ENCODE results near the gene KIAA1328. TPM values are rescaled to one million over a fixed set of nuclear protein-coding genes. Genes with fewer than 3 reads are reported as not detected.

The KIAA1328 gene
- total and polyA plus RNA-seq, 9 of the 15 experiments (the other 6 are each of a cell fraction or from before 2014, with no cell fraction given) = 4.0 to 8.6 (median 7.4) TPM

GRCh38 chr18:37272226-37272625 lies 443.3 kb downstream of the KIAA1328 start (continued):
- no peak for TF ChIP-seq PBX2 (CRISPR knock-in tag; IDR thresholded peaks at IDR 0.05; ENCODE audit: low read depth)
- 0 out of 2 replicates have a peak, but pooled peaks have one; percentile 15 for TF ChIP-seq PBX2 (tag; conservative IDR thresholded peaks at IDR 0.05; ENCODE audit: low read depth)
- TF ChIP-seq ZBED1 (IDR thresholded peaks at IDR 0.05) = no peak
- TF ChIP-seq ZNF766 (CRISPR knock-in tag; conservative IDR thresholded peaks at IDR 0.05) = no peak
- no peak for TF ChIP-seq VEZF1 (CRISPR knock-in tag; IDR thresholded peaks at IDR 0.05)
- TF ChIP-seq ZZZ3 (IDR thresholded peaks at IDR 0.05) = no peak
- TF ChIP-seq ZNF263 (CRISPR knock-in tag; IDR thresholded peaks at IDR 0.05; ENCODE audit: borderline replicate concordance) = no peak

- POLR2A ChIA-PET = interaction anchor here (0.6 to 1.8 kb wide), 2 partner anchors 13 to 348 kb away, joined by 3 to 5 read pairs; no protein-coding TSS in a partner anchor
- intact Hi-C loops (cut with micrococcal nuclease) (no loop called here), in situ Hi-C loops (cut with MboI) (no loop called here)
- H3K9me1 ChIP-seq (ENCODE audit: control insufficient read depth, insufficient read depth, low read length) = no peaks in the 10 kb centered on the region
- H3K9ac ChIP-seq (ENCODE audit: insufficient read depth in 1 of 2, low read depth in 2 of 2, low read length in 2 of 2) = no peak overlapping the region
- no peak for DNase-seq (ENCODE audit: extremely low read depth in 1 of 4, low spot score in 3 of 4)
- no peak for TF ChIP-seq ASH1L (IDR thresholded peaks at IDR 0.05; ENCODE audit: borderline replicate concordance, low read depth, partially characterized antibody)
- TF ChIP-seq HSF4 (CRISPR knock-in tag; IDR thresholded peaks at IDR 0.05; ENCODE audit: borderline replicate concordance) = no peak
- TF ChIP-seq ZNF143 (CRISPR knock-in tag; IDR thresholded peaks at IDR 0.05) = no peak
- TF ChIP-seq ZNF316 (IDR thresholded peaks at IDR 0.05) = no peak
- TF ChIP-seq NR1H2 (CRISPR knock-in tag; IDR thresholded peaks at IDR 0.05) = no peak
- no peak for TF ChIP-seq HCFC1 (IDR thresholded peaks at IDR 0.05; ENCODE audit: low read depth, low read length)
- no peak for TF ChIP-seq ZNF175 (CRISPR knock-in tag; IDR thresholded peaks at IDR 0.05; ENCODE audit: low read depth)
- TF ChIP-seq PPARD (CRISPR knock-in tag; IDR thresholded peaks at IDR 0.05) = no peak
- TF ChIP-seq ZNF239 (CRISPR knock-in tag; IDR thresholded peaks at IDR 0.05) = no peak
- no peak for TF ChIP-seq ESRRB (CRISPR knock-in tag; IDR thresholded peaks at IDR 0.05; ENCODE audit: borderline replicate concordance)
- ATAC-seq = no peak
- H3K4me3 ChIP-seq = no peak overlapping the region
- WGBS (ENCODE audit: insufficient coverage, low coverage, missing lambda C conversion rate) = 2% methylated on average over 12 of the region's 16 CpGs
- H3K9me3 ChIP-seq (replicated peaks; ENCODE audit: control insufficient read depth, insufficient read depth, low read depth, low read length) = no peaks in the 10 kb centered on the region
- CTCF ChIA-PET (ENCODE audit: low intra/inter-chr PET ratio) = no interaction called here
- no peak overlapping the region for H3K27ac ChIP-seq (ENCODE audit: extremely low read depth, low read depth, low read length)
- no TSS peak for BruUV-seq (replicated peaks)
- no peaks in the 10 kb centered on the region for H3K79me2 ChIP-seq (ENCODE audit: control insufficient read depth, insufficient read depth, low read length)
- no peak overlapping the region for H2AFZ ChIP-seq (ENCODE audit: low read depth, low read length)
- H3K27me3 ChIP-seq (ENCODE audit: control insufficient read depth in 2 of 2, insufficient read depth in 2 of 2, low read length in 2 of 2) = peaks cover 0 to 14% of the 10 kb centered on the region in 2 experiments; a peak in 4 of 5 replicates
- no peak overlapping the region for H3K4me2 ChIP-seq (ENCODE audit: insufficient read depth, low read length)
- H3K36me3 ChIP-seq (ENCODE audit: control insufficient read depth, insufficient read depth, low read length) = no peaks in the 10 kb centered on the region
- H4K20me1 ChIP-seq (replicated peaks; ENCODE audit: control insufficient read depth, insufficient read depth, low read length) = no peaks in the 10 kb centered on the region; the same call in none of the 2 replicates
- H3K4me1 ChIP-seq (replicated peaks in 1 of 2; ENCODE audit: control insufficient read depth in 2 of 2, insufficient read depth in 2 of 2, low read length in 2 of 2) = peaks cover 0 to 10% of the 10 kb centered on the region in 2 experiments; a peak in 1 of 5 replicates
- FAIRE-seq = no peak
Observed at GRCh38 chr18:37272841-37273240, 443.9 kb downstream of the KIAA1328 start.

Data from K562 (cell line).